HepG2 (cell line): ENCODE measurements around the gene HSPA5. TPM values are rescaled to one million over a fixed set of nuclear protein-coding genes. Genes with fewer than 3 reads are reported as not detected.

Experiments used
- DNMT1 ChIP-seq: sonication (generic); formaldehyde crosslinking; IDR thresholded peaks from 2 replicates; pipeline ENCODE4 v1.5.1; 2020; ENCODE audit warnings: mild to moderate bottlenecking, missing genetic modification reagents
- DR1 ChIP-seq: sonication (generic); formaldehyde crosslinking; IDR thresholded peaks from 2 replicates; pipeline ENCODE4 v1.8.0; 2021; ENCODE audit warnings: mild to moderate bottlenecking, missing genetic modification reagents, inconsistent platforms
- GLI4 ChIP-seq: sonication (generic); formaldehyde crosslinking; IDR thresholded peaks from 2 replicates; pipeline ENCODE4 v1.5.1; 2020; ENCODE audit warnings: missing genetic modification reagents, mild to moderate bottlenecking, moderate library complexity, borderline replicate concordance
- HOXD1 ChIP-seq: sonication (generic); formaldehyde crosslinking; IDR thresholded peaks from 2 replicates; pipeline ENCODE4 v1.5.0; 2020; ENCODE audit warnings: missing genetic modification reagents
- NFE2 ChIP-seq: sonication (generic); formaldehyde crosslinking; IDR thresholded peaks from 2 replicates; pipeline ENCODE4 v1.4.0; 2020; ENCODE audit warnings: missing genetic modification reagents
- NFIC ChIP-seq: IDR thresholded peaks from 2 replicates; pipeline ENCODE4 v1.6.1; 2012; ENCODE audit warnings: mild to moderate bottlenecking, low read length, inconsistent platforms
- NFKBIZ ChIP-seq: IDR thresholded peaks from 2 replicates; pipeline ENCODE4 v1.6.1; 2018; ENCODE audit warnings: missing genetic modification reagents, missing compliant biosample characterization
- RBM22 ChIP-seq: fragments of 200-400 bp; formaldehyde crosslinking; optimal IDR thresholded peaks from 2 replicates; pipeline ENCODE3; 2017; ENCODE audit warnings: mild to moderate bottlenecking, low read length, moderate library complexity
- REPIN1 ChIP-seq: sonication (generic); formaldehyde crosslinking; IDR thresholded peaks from 2 replicates; pipeline ENCODE4 v1.8.0; 2022; ENCODE audit warnings: missing genetic modification reagents, low read depth, mild to moderate bottlenecking, borderline replicate concordance
- SMARCC2 ChIP-seq: fragments of 450-650 bp; IDR thresholded peaks from 2 replicates; pipeline ENCODE4 v1.6.1; 2017; ENCODE audit warnings: antibody characterized with exemption, mild to moderate bottlenecking
- SP5 ChIP-seq: IDR thresholded peaks from 2 replicates; pipeline ENCODE4 v1.6.1; 2016; ENCODE audit warnings: low read depth, borderline replicate concordance
- SRSF9 ChIP-seq: fragments of 200-400 bp; formaldehyde crosslinking; IDR thresholded peaks from 2 replicates; pipeline ENCODE4 v1.6.1; 2018; ENCODE audit warnings: borderline replicate concordance, mild to moderate bottlenecking, low read depth, low read length; ENCODE audit not compliant: insufficient read depth, poor library complexity, severe bottlenecking
- TAF1 ChIP-seq: sonication (generic); formaldehyde crosslinking; IDR thresholded peaks from 2 replicates; pipeline ENCODE4 v1.4.0; 2020; ENCODE audit warnings: missing genetic modification reagents
- TGIF2 ChIP-seq: IDR thresholded peaks from 2 replicates; pipeline ENCODE4 v1.6.1; 2016; ENCODE audit warnings: control low read depth, missing compliant biosample characterization
- TRIM24 ChIP-seq: sonication (generic); formaldehyde crosslinking; IDR thresholded peaks from 2 replicates; pipeline ENCODE4 v1.8.0; 2022; ENCODE audit warnings: mild to moderate bottlenecking, missing genetic modification reagents
- ZBTB3 ChIP-seq: sonication (generic); formaldehyde crosslinking; IDR thresholded peaks from 2 replicates; pipeline ENCODE4 v1.4.0; 2020; ENCODE audit warnings: low read depth, mild to moderate bottlenecking, moderate library complexity, missing genetic modification reagents, borderline replicate concordance
- ZMAT3 ChIP-seq: sonication (generic); formaldehyde crosslinking; conservative IDR thresholded peaks from 2 replicates; pipeline ENCODE4 v1.7.0; 2021; ENCODE audit warnings: missing genetic modification reagents
- ZNF17 ChIP-seq: sonication (generic); formaldehyde crosslinking; IDR thresholded peaks from 2 replicates; pipeline ENCODE4 v1.5.0; 2020; ENCODE audit warnings: mild to moderate bottlenecking, missing genetic modification reagents
- ZNF292 ChIP-seq: sonication (generic); formaldehyde crosslinking; IDR thresholded peaks from 2 replicates; pipeline ENCODE4 v1.8.1; 2022; ENCODE audit warnings: mild to moderate bottlenecking, low read depth, missing genetic modification reagents, borderline replicate concordance
- ZNF382 ChIP-seq: sonication (generic); formaldehyde crosslinking; IDR thresholded peaks from 2 replicates; pipeline ENCODE4 v1.5.0; 2020; ENCODE audit warnings: missing genetic modification reagents, mild to moderate bottlenecking, borderline replicate concordance
- ZNF563 ChIP-seq: sonication (generic); formaldehyde crosslinking; IDR thresholded peaks from 2 replicates; pipeline ENCODE4 v1.8.0; 2022; ENCODE audit warnings: mild to moderate bottlenecking, moderate library complexity, missing genetic modification reagents
- ZNF619 ChIP-seq: sonication (generic); formaldehyde crosslinking; IDR thresholded peaks from 2 replicates; pipeline ENCODE4 v1.4.0; 2020; ENCODE audit warnings: mild to moderate bottlenecking, missing genetic modification reagents
- ZNF790 ChIP-seq: sonication (generic); formaldehyde crosslinking; IDR thresholded peaks from 2 replicates; pipeline ENCODE4 v1.8.0; 2022; ENCODE audit warnings: missing genetic modification reagents, mild to moderate bottlenecking, borderline replicate concordance
- polyA plus RNA-seq, 8 experiments: library from polyadenylated mRNA; depleted of rRNA in 3 of 8; stranded (reverse) in 7 of 8; unstranded in 1 of 8; fragments of >200 nt; fragmentation: Illumina TruSeq in 4 of 8; extraction: Trizol in 4 of 8; gene quantifications; 2 replicates each; pipeline versions ENCODE4 v1.2.1 to v1.2.3, GENCODE V29; 2011 to 2016; ENCODE audit warnings: low read depth in 4 of 8, missing spikeins in 1 of 8, mixed read lengths in 1 of 8; ENCODE audit not compliant: insufficient read depth in 1 of 8
- total RNA-seq, 5 experiments: library from RNA; depleted of rRNA; stranded (reverse); fragments of >200 nt; fragmentation: Illumina TruSeq; extraction: Trizol; gene quantifications; 2 replicates each; pipeline ENCODE4 v1.2.3, GENCODE V29; 2016; ENCODE audit warnings: low read depth in 1 of 5
- TF ChIP-seq, protein P1 (sequence below): sonication (generic); formaldehyde crosslinking; IDR thresholded peaks from 2 replicates; pipeline ENCODE4 v1.8.1; 2023; ENCODE audit warnings: mild to moderate bottlenecking, missing genetic modification reagents, borderline replicate concordance
- TF ChIP-seq, protein P2 (sequence below): sonication (generic); formaldehyde crosslinking; IDR thresholded peaks from 2 replicates; pipeline ENCODE4 v1.4.0; 2020; ENCODE audit warnings: missing genetic modification reagents
- TF ChIP-seq, protein P3 (sequence below): sonication (generic); formaldehyde crosslinking; IDR thresholded peaks from 2 replicates; pipeline ENCODE4 v1.4.0; 2020; ENCODE audit warnings: mild to moderate bottlenecking, missing genetic modification reagents
- TF ChIP-seq, protein P4 (sequence below): sonication (generic); formaldehyde crosslinking; IDR thresholded peaks from 2 replicates; pipeline ENCODE4 v1.4.0; 2020; ENCODE audit warnings: low read depth, mild to moderate bottlenecking, missing genetic modification reagents

Gene HSPA5
- total and polyA plus RNA-seq, 2 of the 13 experiments (the other 11 are each of a cell fraction or from before 2014, with no cell fraction given) = 201 to 206 TPM

DNA sequence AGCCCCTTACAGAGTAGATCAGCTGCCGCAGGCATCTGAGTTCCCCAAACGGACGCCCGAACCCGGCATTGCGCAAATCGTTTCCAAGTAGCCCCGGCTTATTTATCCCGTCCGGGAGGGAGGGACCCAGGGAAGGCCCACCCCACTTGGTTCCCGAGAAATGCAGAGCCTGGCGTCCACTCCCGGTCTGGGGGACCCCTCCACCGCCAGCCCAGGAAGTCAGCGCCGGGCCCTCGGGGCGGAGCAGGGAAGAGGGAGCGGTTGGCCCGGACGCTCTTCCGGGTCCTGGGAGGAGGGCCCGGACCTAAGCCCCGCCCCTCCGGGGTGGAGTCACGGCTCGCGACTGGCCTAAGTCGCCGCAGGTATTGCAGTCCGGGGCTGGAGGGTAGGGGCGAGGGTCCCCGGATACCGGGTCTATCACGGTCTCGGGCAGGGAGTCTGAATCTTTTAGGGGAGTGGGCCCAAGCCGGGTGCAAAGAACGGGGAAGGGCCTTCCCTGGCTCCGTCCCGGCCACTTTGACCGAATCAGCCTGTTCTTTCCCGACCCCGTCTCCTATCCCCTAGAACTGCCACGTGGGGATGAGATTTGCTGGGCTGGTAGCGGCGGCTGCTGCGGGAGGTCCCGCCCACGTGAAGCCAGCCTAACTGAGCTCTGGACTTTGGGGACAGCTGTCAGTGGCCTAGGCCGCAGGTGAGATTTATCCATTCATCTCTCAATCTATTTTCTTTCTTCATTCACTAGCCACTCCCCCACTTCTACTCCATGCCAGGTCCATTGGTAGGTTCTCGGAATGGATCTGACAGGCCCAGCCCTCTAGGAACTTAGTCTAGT lies 40.7 kb downstream of the HSPA5 start, which contains the start of gene RABEPK (continued):
- TF ChIP-seq ZBTB3 (no peak), ZMAT3 (CRISPR knock-in tag) (no peak; the same call in 1 of the 2 replicates), TGIF2 (CRISPR knock-in tag) (no peak; the same call in none of the 2 replicates), DNMT1 (CRISPR knock-in tag) (0 out of 2 replicates have a peak, but pooled peaks have one; percentile 61), ZNF790 (CRISPR knock-in tag) (no peak), NFE2 (CRISPR knock-in tag) (no peak), ZNF619 (CRISPR knock-in tag) (peak; percentile 29; the same call in 1 of the 2 replicates), ZNF292 (CRISPR knock-in tag) (peak; percentile 46; the same call in 1 of the 2 replicates), REPIN1 (CRISPR knock-in tag) (peak; percentile 50; the same call in 1 of the 2 replicates), SP5 (peak; percentile 69; the same call in 1 of the 2 replicates), HOXD1 (CRISPR knock-in tag) (0 out of 2 replicates have a peak, but pooled peaks have one; percentile 39), ZNF563 (CRISPR knock-in tag) (no peak), NFKBIZ (CRISPR knock-in tag) (peak; percentile 72; the same call in 1 of the 2 replicates), TAF1 (CRISPR knock-in tag) (peak; percentile 73), GLI4 (CRISPR knock-in tag) (0 out of 2 replicates have a peak, but pooled peaks have one; percentile 38), TRIM24 (CRISPR knock-in tag) (no peak), ZNF382 (CRISPR knock-in tag) (no peak), DR1 (CRISPR knock-in tag) (peak; percentile 71), NFIC (no peak), RBM22 (no peak), ZNF17 (CRISPR knock-in tag) (peak; percentile 64; the same call in 1 of the 2 replicates), SMARCC2 (no peak), SRSF9 (no peak)
- TF ChIP-seq, protein P1, sequence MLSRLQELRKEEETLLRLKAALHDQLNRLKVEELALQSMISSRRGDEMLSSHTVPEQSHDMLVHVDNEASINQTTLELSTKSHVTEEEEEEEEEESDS (CRISPR knock-in tag) = 0 out of 2 replicates have a peak, but pooled peaks have one; percentile 24
- TF ChIP-seq, protein P2, sequence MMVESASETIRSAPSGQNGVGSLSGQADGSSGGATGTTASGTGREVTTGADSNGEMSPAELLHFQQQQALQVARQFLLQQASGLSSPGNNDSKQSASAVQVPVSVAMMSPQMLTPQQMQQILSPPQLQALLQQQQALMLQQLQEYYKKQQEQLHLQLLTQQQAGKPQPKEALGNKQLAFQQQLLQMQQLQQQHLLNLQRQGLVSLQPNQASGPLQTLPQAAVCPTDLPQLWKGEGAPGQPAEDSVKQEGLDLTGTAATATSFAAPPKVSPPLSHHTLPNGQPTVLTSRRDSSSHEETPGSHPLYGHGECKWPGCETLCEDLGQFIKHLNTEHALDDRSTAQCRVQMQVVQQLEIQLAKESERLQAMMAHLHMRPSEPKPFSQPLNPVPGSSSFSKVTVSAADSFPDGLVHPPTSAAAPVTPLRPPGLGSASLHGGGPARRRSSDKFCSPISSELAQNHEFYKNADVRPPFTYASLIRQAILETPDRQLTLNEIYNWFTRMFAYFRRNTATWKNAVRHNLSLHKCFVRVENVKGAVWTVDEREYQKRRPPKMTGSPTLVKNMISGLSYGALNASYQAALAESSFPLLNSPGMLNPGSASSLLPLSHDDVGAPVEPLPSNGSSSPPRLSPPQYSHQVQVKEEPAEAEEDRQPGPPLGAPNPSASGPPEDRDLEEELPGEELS (CRISPR knock-in tag) = no peak
- TF ChIP-seq, protein P3, sequence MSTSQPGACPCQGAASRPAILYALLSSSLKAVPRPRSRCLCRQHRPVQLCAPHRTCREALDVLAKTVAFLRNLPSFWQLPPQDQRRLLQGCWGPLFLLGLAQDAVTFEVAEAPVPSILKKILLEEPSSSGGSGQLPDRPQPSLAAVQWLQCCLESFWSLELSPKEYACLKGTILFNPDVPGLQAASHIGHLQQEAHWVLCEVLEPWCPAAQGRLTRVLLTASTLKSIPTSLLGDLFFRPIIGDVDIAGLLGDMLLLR (CRISPR knock-in tag) = peak; percentile 82; the same call in 1 of the 2 replicates
- TF ChIP-seq, protein P4, sequence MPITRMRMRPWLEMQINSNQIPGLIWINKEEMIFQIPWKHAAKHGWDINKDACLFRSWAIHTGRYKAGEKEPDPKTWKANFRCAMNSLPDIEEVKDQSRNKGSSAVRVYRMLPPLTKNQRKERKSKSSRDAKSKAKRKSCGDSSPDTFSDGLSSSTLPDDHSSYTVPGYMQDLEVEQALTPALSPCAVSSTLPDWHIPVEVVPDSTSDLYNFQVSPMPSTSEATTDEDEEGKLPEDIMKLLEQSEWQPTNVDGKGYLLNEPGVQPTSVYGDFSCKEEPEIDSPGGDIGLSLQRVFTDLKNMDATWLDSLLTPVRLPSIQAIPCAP (CRISPR knock-in tag) = no peak
